ENCODE measurements around the gene REPIN1. TPM values are rescaled to one million over a fixed set of nuclear protein-coding genes. Genes with fewer than 3 reads are reported as not detected.

Gene REPIN1
- total and polyA plus RNA-seq, 9 of the 15 experiments (the other 6 are each of a cell fraction or from before 2014, with no cell fraction given) = 8.1 to 283 (median 94.3) TPM

- no peak for TF ChIP-seq PKNOX1 (IDR thresholded peaks at IDR 0.05)
- TF ChIP-seq NCOA1 (IDR thresholded peaks at IDR 0.05; ENCODE audit: low read depth) = peak; percentile 78
- TF ChIP-seq CREB3 (tag; conservative IDR thresholded peaks at IDR 0.05; ENCODE audit: low read depth) = peak; percentile 88
- TF ChIP-seq ATF6 (CRISPR knock-in tag; IDR thresholded peaks at IDR 0.05) = peak; percentile 19; the same call in 1 of the 2 replicates
- TF ChIP-seq IRF9 (tag; IDR thresholded peaks at IDR 0.05) = peak; percentile 56
- peak; percentile 82 for TF ChIP-seq KLF6 (CRISPR knock-in tag; IDR thresholded peaks at IDR 0.05; ENCODE audit: borderline replicate concordance)
- TF ChIP-seq CREB5 (CRISPR knock-in tag; IDR thresholded peaks at IDR 0.05) = peak; percentile 51; the same call in 1 of the 2 replicates
- TF ChIP-seq KLF1 (tag; IDR thresholded peaks at IDR 0.05) = peak; percentile 83
- peak; percentile 79; the same call in 1 of the 2 replicates for TF ChIP-seq ZNF589 (CRISPR knock-in tag; IDR thresholded peaks at IDR 0.05; ENCODE audit: low read depth)
Measured at GRCh38 chr7:150322833-150323681, 45.6 kb upstream of the REPIN1 start, which contains the start of the genes ACTR3C and LRRC61 (continued).

Data from K562 (cell line).